ENCODE measurements around the gene GPC6. TPM values are rescaled to one million over a fixed set of nuclear protein-coding genes. Genes with fewer than 3 reads are reported as not detected.

The GPC6 gene
- total and polyA plus RNA-seq, 10 donors: 0.22 to 9.3 (median 4.5) TPM

DNA sequence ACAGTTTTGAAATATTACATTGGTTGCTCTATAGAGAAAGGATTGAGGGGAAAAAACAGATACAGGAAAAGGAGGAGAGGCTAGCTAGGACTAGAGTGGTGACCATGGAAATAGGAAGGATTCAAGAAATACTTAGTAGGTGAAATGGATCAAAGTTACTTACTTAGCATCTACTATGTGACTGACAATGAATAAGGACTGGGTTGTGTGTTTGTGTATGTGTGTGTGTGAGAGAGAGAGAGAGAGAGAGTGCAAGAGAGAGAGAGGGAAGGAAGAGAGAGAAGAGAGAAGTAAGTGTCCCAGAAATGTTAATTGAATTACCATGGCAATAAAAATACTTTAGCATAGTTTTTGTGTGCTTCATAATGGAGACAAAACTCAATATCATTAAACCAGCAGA is 7.9 kb downstream of the GPC6 start:
- peaks cover 0 to 8% (median 0%) of the 10 kb centered on the region in 7 donors for H3K27me3 ChIP-seq (replicated peaks in 1 of 7)
- no peak for DNase-seq
- no peak overlapping the region for H3K4me3 ChIP-seq
- no peaks in the 10 kb centered on the region for H3K4me1 ChIP-seq
- intact Hi-C loops (cut with DNase I; ENCODE audit: low total_unique reads): no loop called here
- no peak overlapping the region for H3K27ac ChIP-seq
- no peak for TF ChIP-seq POLR2AphosphoS5 (IDR thresholded peaks at IDR 0.05)
- TF ChIP-seq, protein P1, sequence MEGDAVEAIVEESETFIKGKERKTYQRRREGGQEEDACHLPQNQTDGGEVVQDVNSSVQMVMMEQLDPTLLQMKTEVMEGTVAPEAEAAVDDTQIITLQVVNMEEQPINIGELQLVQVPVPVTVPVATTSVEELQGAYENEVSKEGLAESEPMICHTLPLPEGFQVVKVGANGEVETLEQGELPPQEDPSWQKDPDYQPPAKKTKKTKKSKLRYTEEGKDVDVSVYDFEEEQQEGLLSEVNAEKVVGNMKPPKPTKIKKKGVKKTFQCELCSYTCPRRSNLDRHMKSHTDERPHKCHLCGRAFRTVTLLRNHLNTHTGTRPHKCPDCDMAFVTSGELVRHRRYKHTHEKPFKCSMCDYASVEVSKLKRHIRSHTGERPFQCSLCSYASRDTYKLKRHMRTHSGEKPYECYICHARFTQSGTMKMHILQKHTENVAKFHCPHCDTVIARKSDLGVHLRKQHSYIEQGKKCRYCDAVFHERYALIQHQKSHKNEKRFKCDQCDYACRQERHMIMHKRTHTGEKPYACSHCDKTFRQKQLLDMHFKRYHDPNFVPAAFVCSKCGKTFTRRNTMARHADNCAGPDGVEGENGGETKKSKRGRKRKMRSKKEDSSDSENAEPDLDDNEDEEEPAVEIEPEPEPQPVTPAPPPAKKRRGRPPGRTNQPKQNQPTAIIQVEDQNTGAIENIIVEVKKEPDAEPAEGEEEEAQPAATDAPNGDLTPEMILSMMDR (IDR thresholded peaks at IDR 0.05 in 8 of 11, conservative IDR thresholded peaks at IDR 0.05 in 3 of 11): no peak
- TF ChIP-seq POLR2A (IDR thresholded peaks at IDR 0.05): no peak
- peaks cover 0 to 24% (median 18%) of the 10 kb centered on the region in 8 donors for H3K9me3 ChIP-seq
- no peaks in the 10 kb centered on the region for H3K36me3 ChIP-seq

DNA sequence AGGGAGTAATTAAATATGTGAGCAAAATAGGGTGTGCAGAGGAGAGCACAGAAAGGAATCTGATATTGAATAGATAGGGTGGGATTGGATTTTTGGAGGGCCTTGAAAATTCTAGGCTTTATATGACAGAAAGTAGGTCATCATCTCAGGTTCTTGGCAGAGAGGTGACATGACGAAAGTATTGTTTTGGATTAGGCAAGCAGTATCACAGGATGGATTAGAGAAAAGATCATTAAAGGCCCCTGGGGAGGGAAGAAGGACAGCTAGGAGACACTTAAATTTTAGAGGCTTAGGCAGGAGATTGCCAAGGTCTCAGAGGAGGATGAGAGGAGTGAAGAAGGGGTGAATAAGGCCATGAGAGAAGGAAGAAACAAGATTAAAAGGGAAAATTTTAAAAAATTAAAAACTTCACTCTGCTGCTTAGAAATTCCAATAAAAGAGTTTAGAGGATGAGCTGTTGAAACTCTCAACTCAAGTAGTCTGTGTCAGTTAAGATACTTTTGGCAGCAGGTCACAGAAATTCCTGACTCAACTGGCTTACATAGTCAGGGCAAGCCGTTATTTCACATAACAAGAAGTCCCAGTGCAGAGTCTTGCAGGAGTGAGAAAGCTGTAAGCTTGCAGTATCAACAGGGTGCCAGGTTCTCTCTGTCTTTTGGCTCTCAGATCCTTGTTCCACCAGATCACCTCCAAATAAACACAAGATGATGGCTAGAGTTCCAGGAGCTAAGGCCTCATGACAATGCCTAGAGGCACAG is 8.8 kb downstream of the GPC6 start:
- Histone ChIP-seq H3K4me1 (no peaks in the 10 kb centered on the region), H3K27me3 (replicated peaks in 1 of 7) (no peaks in the 10 kb centered on the region), H3K36me3 (no peaks in the 10 kb centered on the region), H3K27ac (no peak overlapping the region), H3K4me3 (no peak overlapping the region), H3K9me3 (peaks cover 0 to 34% (median 25%) of the 10 kb centered on the region in 8 donors)
- 64 to 89% (median 76%) methylated on average over 2 of the region's 2 CpGs for WGBS, 5 donors
- TF ChIP-seq, protein P1 (IDR thresholded peaks at IDR 0.05 in 8 of 11, conservative IDR thresholded peaks at IDR 0.05 in 3 of 11): no peak
- TF ChIP-seq POLR2AphosphoS5 (IDR thresholded peaks at IDR 0.05) (no peak), POLR2A (IDR thresholded peaks at IDR 0.05) (no peak)
- DNase-seq: no peak
- intact Hi-C loops (cut with DNase I; ENCODE audit: low total_unique reads): no loop called here

DNA sequence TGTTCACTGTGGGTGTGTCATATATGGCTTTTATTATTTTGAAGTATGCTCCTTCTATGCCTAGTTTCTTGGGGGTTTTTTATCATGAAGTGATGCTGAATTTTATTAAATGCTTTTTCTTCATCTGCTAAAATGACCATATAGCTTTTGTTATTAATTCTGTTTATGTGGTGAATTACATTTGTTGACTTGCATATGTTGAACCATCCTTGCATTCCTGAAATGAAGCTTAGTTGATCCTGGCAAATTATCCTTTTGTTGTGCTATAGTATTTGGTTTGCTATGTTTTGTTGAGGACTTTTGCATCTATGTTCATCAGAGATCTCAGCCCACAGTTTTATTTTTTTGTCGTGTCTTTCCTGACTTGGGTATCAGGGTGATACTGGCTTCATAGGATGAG is 12.1 kb downstream of the GPC6 start:
- WGBS, 5 donors: 93 to 100% (median 94%) methylated on average over 1 of the region's 1 CpG

More for the DNA sequence above, 12.1 kb downstream of the GPC6 start:
- Histone ChIP-seq H3K27me3 (replicated peaks in 1 of 7) (no peaks in the 10 kb centered on the region), H3K4me1 (no peaks in the 10 kb centered on the region), H3K4me3 (no peak overlapping the region), H3K36me3 (no peaks in the 10 kb centered on the region), H3K9me3 (peaks cover 0 to 36% (median 25%) of the 10 kb centered on the region in 8 donors), H3K27ac (no peak overlapping the region)
- DNase-seq: no peak
- TF ChIP-seq POLR2AphosphoS5 (IDR thresholded peaks at IDR 0.05) (no peak), POLR2A (IDR thresholded peaks at IDR 0.05) (no peak)
- TF ChIP-seq, protein P1 (IDR thresholded peaks at IDR 0.05 in 8 of 11, conservative IDR thresholded peaks at IDR 0.05 in 3 of 11): no peak
- intact Hi-C loops (cut with DNase I; ENCODE audit: low total_unique reads): no loop called here
